GM23338 (cell line): ENCODE data around the gene FMN2. TPM values are rescaled to one million over a fixed set of nuclear protein-coding genes. Genes with fewer than 3 reads are reported as not detected.

Experiments used
- ATAC-seq: fragments of 200-7000 bp; cut with Tn5 transposase; 3 replicates; pipeline ENCODE4 v1.9.1; 2020
- DNase-seq: peaks from one replicate; pipeline ENCODE4 v3.0.0-alpha.2; 2015; ENCODE audit warnings: low spot score
- H2AFZ ChIP-seq: fragments of 200-600 bp; sonication (generic); 2 replicates; pipeline ENCODE4 v1.8.0; 2016; ENCODE audit warnings: antibody characterized with exemption, mild to moderate bottlenecking, moderate library complexity
- H3F3A ChIP-seq: fragments of 200-600 bp; sonication (generic); replicated peaks from 2 replicates; pipeline ENCODE4 v1.8.0; 2017; ENCODE audit warnings: antibody characterized with exemption, mixed run types, low read depth
- H3K27ac ChIP-seq: fragments of 200-600 bp; sonication (generic); 2 replicates; pipeline ENCODE4 v1.6.1; 2016; ENCODE audit warnings: low read depth
- H3K27me3 ChIP-seq: fragments of 200-600 bp; sonication (generic); 2 replicates; pipeline ENCODE4 v1.8.0; 2016; ENCODE audit warnings: mild to moderate bottlenecking, mixed run types, moderate library complexity; ENCODE audit not compliant: insufficient read depth
- H3K36me3 ChIP-seq: fragments of 200-600 bp; sonication (generic); 2 replicates; pipeline ENCODE4 v1.8.0; 2016; ENCODE audit warnings: mild to moderate bottlenecking; ENCODE audit not compliant: insufficient read depth
- H3K4me1 ChIP-seq: fragments of 200-600 bp; sonication (generic); 2 replicates; pipeline ENCODE4 v1.8.0; 2016; ENCODE audit warnings: mild to moderate bottlenecking, moderate library complexity; ENCODE audit not compliant: insufficient read depth
- H3K4me2 ChIP-seq: fragments of 200-600 bp; sonication (generic); 2 replicates; pipeline ENCODE4 v1.7.1; 2017; ENCODE audit warnings: mixed run types
- H3K4me3 ChIP-seq: fragments of 200-600 bp; sonication (generic); 2 replicates; pipeline ENCODE4 v1.6.1; 2016; ENCODE audit warnings: mixed run types
- H3K79me2 ChIP-seq: fragments of 200-600 bp; sonication (generic); replicated peaks from 2 replicates; pipeline ENCODE4 v1.8.0; 2017; ENCODE audit warnings: mild to moderate bottlenecking; ENCODE audit not compliant: insufficient read depth
- H3K9me2 ChIP-seq: fragments of 200-600 bp; sonication (generic); 2 replicates; pipeline ENCODE4 v1.8.0; 2017; ENCODE audit not compliant: insufficient read depth
- H4K20me1 ChIP-seq: fragments of 200-600 bp; sonication (generic); replicated peaks from 2 replicates; pipeline ENCODE4 v1.8.0; 2017; ENCODE audit warnings: mild to moderate bottlenecking; ENCODE audit not compliant: insufficient read depth
- H3K27ac Mint-ChIP-seq: 2 replicates; pipeline ENCODE4 v1.8.0; 2020; ENCODE audit warnings: inconsistent platforms, mild to moderate bottlenecking, moderate library complexity, mixed read lengths
- H3K27me3 Mint-ChIP-seq: 3 replicates; pipeline ENCODE4 v1.8.0; 2022; ENCODE audit warnings: low read depth, mild to moderate bottlenecking, moderate library complexity, mixed read lengths, inconsistent platforms; ENCODE audit not compliant: insufficient read depth, poor library complexity
- H3K36me3 Mint-ChIP-seq: 3 replicates; pipeline ENCODE4 v1.8.0; 2021; ENCODE audit warnings: low read depth, mild to moderate bottlenecking, inconsistent platforms, moderate library complexity, mixed read lengths
- H3K4me1 Mint-ChIP-seq: 3 replicates; pipeline ENCODE4 v1.8.0; 2020; ENCODE audit warnings: mild to moderate bottlenecking, inconsistent platforms, mixed read lengths
- H3K4me3 Mint-ChIP-seq: 3 replicates; pipeline ENCODE4 v1.8.0; 2021; ENCODE audit warnings: moderate library complexity, mild to moderate bottlenecking, inconsistent platforms, mixed read lengths
- H3K9me3 Mint-ChIP-seq: 3 replicates; pipeline ENCODE4 v1.8.0; 2020; ENCODE audit warnings: moderate library complexity, mild to moderate bottlenecking, inconsistent platforms, mixed read lengths
- CREB1 ChIP-seq: fragments of 250-450 bp; sonication (Bioruptor Pico); IDR thresholded peaks from 2 replicates; pipeline ENCODE4 v1.5.0; 2020; ENCODE audit warnings: low read depth, mild to moderate bottlenecking, moderate library complexity
- JUNB ChIP-seq: IDR thresholded peaks from one replicate; pipeline ENCODE4 v1.6.1; 2016; ENCODE audit warnings: antibody characterized with exemption; ENCODE audit not compliant: unreplicated experiment
- ZNF331 ChIP-seq: fragments of 250-450 bp; sonication (Bioruptor Pico); IDR thresholded peaks from 2 replicates; pipeline ENCODE4 v1.5.0; 2020; ENCODE audit warnings: low read depth, mild to moderate bottlenecking, moderate library complexity
- polyA plus RNA-seq: library from polyadenylated mRNA; unstranded; fragments of >200 nt; fragmentation: Nextera tagmentation; extraction: Ambion mirVana; gene quantifications from 2 replicates; pipeline ENCODE4 v1.2.1, GENCODE V29; 2016
- total RNA-seq: library from RNA; depleted of rRNA; stranded (reverse); fragments of >200 nt; shearing (Covaris generic); gene quantifications from 2 replicates; pipeline ENCODE4 v1.2.3, GENCODE V29; 2014
- TF ChIP-seq, protein P1 (sequence below): fragments of 250-450 bp; sonication (Bioruptor Pico); IDR thresholded peaks from 2 replicates; pipeline ENCODE4 v1.5.0; 2020; ENCODE audit warnings: mild to moderate bottlenecking, moderate library complexity
- TF ChIP-seq, protein P2 (sequence below), 2 experiments: fragments of 200-600 bp in 1 of 2; sonication (generic) in 1 of 2; conservative IDR thresholded peaks; 2 replicates each; pipeline versions ENCODE4 v1.5.1 to v1.6.1; 2016 to 2017; ENCODE audit warnings: antibody characterized with exemption in 2 of 2, low read depth in 2 of 2, mild to moderate bottlenecking in 2 of 2, moderate library complexity in 1 of 2

The FMN2 gene
- total and polyA plus RNA-seq, 2 experiments from 2014 or later, result 1.5 to 2.5 TPM

DNA sequence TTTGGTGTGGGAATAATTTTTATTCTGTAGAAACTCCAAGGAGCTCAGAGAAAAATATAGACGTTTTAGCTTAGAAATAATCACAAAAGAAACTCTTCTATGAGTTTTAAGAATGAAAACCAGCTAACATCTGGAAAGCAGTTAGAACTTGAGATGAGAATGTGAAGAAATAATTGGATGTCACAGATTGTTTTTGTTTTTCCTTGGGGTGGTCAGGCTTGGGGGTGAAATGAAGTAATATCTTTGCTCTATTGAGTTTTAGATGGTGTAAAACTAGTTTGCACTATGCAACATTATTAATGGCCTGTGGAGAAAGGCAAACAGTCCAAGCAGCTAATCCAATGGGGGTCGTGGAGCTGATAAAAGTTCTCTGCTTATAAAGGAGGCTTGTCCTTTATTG is 101.2 kb downstream of the FMN2 start (continued):
- TF ChIP-seq, protein P1, sequence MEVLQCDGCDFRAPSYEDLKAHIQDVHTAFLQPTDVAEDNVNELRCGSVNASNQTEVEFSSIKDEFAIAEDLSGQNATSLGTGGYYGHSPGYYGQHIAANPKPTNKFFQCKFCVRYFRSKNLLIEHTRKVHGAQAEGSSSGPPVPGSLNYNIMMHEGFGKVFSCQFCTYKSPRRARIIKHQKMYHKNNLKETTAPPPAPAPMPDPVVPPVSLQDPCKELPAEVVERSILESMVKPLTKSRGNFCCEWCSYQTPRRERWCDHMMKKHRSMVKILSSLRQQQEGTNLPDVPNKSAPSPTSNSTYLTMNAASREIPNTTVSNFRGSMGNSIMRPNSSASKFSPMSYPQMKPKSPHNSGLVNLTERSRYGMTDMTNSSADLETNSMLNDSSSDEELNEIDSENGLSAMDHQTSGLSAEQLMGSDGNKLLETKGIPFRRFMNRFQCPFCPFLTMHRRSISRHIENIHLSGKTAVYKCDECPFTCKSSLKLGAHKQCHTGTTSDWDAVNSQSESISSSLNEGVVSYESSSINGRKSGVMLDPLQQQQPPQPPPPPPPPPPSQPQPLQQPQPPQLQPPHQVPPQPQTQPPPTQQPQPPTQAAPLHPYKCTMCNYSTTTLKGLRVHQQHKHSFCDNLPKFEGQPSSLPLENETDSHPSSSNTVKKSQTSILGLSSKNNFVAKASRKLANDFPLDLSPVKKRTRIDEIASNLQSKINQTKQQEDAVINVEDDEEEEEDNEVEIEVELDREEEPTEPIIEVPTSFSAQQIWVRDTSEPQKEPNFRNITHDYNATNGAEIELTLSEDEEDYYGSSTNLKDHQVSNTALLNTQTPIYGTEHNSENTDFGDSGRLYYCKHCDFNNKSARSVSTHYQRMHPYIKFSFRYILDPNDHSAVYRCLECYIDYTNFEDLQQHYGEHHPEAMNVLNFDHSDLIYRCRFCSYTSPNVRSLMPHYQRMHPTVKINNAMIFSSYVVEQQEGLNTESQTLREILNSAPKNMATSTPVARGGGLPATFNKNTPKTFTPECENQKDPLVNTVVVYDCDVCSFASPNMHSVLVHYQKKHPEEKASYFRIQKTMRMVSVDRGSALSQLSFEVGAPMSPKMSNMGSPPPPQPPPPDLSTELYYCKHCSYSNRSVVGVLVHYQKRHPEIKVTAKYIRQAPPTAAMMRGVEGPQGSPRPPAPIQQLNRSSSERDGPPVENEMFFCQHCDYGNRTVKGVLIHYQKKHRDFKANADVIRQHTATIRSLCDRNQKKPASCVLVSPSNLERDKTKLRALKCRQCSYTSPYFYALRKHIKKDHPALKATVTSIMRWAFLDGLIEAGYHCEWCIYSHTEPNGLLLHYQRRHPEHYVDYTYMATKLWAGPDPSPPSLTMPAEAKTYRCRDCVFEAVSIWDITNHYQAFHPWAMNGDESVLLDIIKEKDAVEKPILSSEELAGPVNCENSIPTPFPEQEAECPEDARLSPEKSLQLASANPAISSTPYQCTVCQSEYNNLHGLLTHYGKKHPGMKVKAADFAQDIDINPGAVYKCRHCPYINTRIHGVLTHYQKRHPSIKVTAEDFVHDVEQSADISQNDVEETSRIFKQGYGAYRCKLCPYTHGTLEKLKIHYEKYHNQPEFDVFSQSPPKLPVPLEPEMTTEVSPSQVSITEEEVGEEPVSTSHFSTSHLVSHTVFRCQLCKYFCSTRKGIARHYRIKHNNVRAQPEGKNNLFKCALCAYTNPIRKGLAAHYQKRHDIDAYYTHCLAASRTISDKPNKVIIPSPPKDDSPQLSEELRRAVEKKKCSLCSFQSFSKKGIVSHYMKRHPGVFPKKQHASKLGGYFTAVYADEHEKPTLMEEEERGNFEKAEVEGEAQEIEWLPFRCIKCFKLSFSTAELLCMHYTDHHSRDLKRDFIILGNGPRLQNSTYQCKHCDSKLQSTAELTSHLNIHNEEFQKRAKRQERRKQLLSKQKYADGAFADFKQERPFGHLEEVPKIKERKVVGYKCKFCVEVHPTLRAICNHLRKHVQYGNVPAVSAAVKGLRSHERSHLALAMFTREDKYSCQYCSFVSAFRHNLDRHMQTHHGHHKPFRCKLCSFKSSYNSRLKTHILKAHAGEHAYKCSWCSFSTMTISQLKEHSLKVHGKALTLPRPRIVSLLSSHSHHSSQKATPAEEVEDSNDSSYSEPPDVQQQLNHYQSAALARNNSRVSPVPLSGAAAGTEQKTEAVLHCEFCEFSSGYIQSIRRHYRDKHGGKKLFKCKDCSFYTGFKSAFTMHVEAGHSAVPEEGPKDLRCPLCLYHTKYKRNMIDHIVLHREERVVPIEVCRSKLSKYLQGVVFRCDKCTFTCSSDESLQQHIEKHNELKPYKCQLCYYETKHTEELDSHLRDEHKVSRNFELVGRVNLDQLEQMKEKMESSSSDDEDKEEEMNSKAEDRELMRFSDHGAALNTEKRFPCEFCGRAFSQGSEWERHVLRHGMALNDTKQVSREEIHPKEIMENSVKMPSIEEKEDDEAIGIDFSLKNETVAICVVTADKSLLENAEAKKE (CRISPR knock-in tag), result no peak

- no peak for DNase-seq
- no peaks in the 10 kb centered on the region for H3K36me3 Mint-ChIP-seq
- Histone ChIP-seq H3K36me3 (no peaks in the 10 kb centered on the region), H3K4me3 (no peak overlapping the region), H3K27me3 (no peaks in the 10 kb centered on the region), H3F3A (no peaks in the 10 kb centered on the region), H3K79me2 (no peaks in the 10 kb centered on the region), H2AFZ (no peak overlapping the region), H3K4me1 (no peaks in the 10 kb centered on the region), H3K27ac (no peak overlapping the region), H4K20me1 (no peaks in the 10 kb centered on the region), H3K9me2 (no peaks in the 10 kb centered on the region), H3K4me2 (no peak overlapping the region)
- no peak overlapping the region for H3K27ac Mint-ChIP-seq
- H3K9me3 Mint-ChIP-seq, result no peaks in the 10 kb centered on the region; the same call in 2 of the 3 replicates
- no peak for ATAC-seq
- no peak overlapping the region for H3K4me3 Mint-ChIP-seq
- peaks cover 6% of the 10 kb centered on the region; the same call in 2 of the 3 replicates for H3K4me1 Mint-ChIP-seq
- H3K27me3 Mint-ChIP-seq, result no peaks in the 10 kb centered on the region
- TF ChIP-seq JUNB (no peak), CREB1 (CRISPR knock-in tag) (no peak), ZNF331 (no peak)
- TF ChIP-seq, protein P2, sequence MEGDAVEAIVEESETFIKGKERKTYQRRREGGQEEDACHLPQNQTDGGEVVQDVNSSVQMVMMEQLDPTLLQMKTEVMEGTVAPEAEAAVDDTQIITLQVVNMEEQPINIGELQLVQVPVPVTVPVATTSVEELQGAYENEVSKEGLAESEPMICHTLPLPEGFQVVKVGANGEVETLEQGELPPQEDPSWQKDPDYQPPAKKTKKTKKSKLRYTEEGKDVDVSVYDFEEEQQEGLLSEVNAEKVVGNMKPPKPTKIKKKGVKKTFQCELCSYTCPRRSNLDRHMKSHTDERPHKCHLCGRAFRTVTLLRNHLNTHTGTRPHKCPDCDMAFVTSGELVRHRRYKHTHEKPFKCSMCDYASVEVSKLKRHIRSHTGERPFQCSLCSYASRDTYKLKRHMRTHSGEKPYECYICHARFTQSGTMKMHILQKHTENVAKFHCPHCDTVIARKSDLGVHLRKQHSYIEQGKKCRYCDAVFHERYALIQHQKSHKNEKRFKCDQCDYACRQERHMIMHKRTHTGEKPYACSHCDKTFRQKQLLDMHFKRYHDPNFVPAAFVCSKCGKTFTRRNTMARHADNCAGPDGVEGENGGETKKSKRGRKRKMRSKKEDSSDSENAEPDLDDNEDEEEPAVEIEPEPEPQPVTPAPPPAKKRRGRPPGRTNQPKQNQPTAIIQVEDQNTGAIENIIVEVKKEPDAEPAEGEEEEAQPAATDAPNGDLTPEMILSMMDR (conservative IDR thresholded peaks at IDR 0.05; ENCODE audit: low read depth in 2 of 2), result no peak
- TF ChIP-seq, protein P1 (CRISPR knock-in tag), result no peak
Observed at GRCh38 chr1:240193679-240194078, 102.0 kb downstream of the FMN2 start.
